ENCODE data around the gene G6PC3. TPM values are rescaled to one million over a fixed set of nuclear protein-coding genes. Genes with fewer than 3 reads are reported as not detected.

G6PC3 gene
- total RNA-seq, 1 donor from 2014 or later, result 113 TPM

- DNase-seq (ENCODE audit: low spot score), result no peak
- Mint-ChIP-seq H3K27me3 (ENCODE audit: unreplicated experiment) (peaks cover 9% of the 10 kb centered on the region), H3K27ac (ENCODE audit: unreplicated experiment) (peak overlapping the region; percentile 42), H3K9me3 (ENCODE audit: unreplicated experiment) (no peaks in the 10 kb centered on the region), H3K4me3 (ENCODE audit: unreplicated experiment) (no peak overlapping the region), H3K36me3 (ENCODE audit: low read depth, unreplicated experiment) (peaks cover 18% of the 10 kb centered on the region), H3K4me1 (ENCODE audit: unreplicated experiment) (peaks cover 24% of the 10 kb centered on the region)
- TF ChIP-seq CTCF (IDR thresholded peaks at IDR 0.05; ENCODE audit: unreplicated experiment), result no peak
These were observed 3.8 kb downstream of the G6PC3 start for GRCh38 chr17:44074231-44074910.

DNA sequence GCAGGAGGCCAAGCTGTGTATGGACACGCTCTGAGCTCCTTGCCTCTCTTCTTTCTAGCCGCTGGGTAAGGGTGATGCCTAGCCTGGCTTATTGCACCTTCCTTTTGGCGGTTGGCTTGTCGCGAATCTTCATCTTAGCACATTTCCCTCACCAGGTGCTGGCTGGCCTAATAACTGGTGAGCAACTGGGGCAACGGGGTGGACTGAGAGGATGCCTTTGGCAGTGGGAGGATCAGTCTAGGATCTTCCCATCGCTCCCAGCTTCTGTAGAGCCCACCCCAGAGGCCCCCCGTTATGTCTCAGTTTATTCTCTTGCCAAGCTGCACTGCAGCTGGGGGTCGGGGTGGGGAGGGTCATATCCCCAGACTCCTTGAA lies 4.4 kb downstream of the G6PC3 start:
- Mint-ChIP-seq H3K27me3 (ENCODE audit: unreplicated experiment) (peaks cover 12% of the 10 kb centered on the region), H3K9me3 (ENCODE audit: unreplicated experiment) (no peaks in the 10 kb centered on the region), H3K27ac (ENCODE audit: unreplicated experiment) (no peak overlapping the region), H3K36me3 (ENCODE audit: low read depth, unreplicated experiment) (peaks cover 20% of the 10 kb centered on the region), H3K4me3 (ENCODE audit: unreplicated experiment) (no peak overlapping the region), H3K4me1 (ENCODE audit: unreplicated experiment) (peaks cover 23% of the 10 kb centered on the region)
- DNase-seq (ENCODE audit: low spot score), result no peak
- TF ChIP-seq CTCF (IDR thresholded peaks at IDR 0.05; ENCODE audit: unreplicated experiment), result no peak

DNA sequence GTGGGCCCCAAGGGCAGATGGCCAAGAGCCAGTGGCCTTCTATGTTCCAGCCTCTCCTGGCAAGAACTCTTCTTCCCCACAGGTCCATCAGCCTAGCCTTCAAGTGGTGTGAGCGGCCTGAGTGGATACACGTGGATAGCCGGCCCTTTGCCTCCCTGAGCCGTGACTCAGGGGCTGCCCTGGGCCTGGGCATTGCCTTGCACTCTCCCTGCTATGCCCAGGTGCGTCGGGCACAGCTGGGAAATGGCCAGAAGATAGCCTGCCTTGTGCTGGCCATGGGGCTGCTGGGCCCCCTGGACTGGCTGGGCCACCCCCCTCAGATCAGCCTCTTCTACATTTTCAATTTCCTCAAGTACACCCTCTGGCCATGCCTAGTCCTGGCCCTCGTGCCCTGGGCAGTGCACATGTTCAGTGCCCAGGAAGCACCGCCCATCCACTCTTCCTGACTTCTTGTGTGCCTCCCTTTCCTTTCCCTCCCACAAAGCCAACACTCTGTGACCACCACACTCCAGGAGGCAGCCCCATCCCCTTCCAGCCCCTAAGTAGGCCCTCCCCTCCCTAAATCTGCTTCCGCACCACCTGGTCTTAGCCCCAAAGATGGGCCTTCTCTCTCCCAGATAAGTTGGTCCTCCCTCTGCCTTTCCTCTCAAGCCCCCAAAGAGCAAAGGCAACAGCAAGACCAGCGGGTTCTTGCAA lies 5.2 kb downstream of the G6PC3 start:
- TF ChIP-seq CTCF (IDR thresholded peaks at IDR 0.05; ENCODE audit: unreplicated experiment), result no peak
- no peak for DNase-seq (ENCODE audit: low spot score)
- H3K9me3 Mint-ChIP-seq (ENCODE audit: unreplicated experiment), result no peaks in the 10 kb centered on the region
- H3K36me3 Mint-ChIP-seq (ENCODE audit: low read depth, unreplicated experiment), result peaks cover 22% of the 10 kb centered on the region
- no peak overlapping the region for H3K27ac Mint-ChIP-seq (ENCODE audit: unreplicated experiment)
- peaks cover 14% of the 10 kb centered on the region for H3K27me3 Mint-ChIP-seq (ENCODE audit: unreplicated experiment)
- H3K4me1 Mint-ChIP-seq (ENCODE audit: unreplicated experiment), result peaks cover 19% of the 10 kb centered on the region
- no peak overlapping the region for H3K4me3 Mint-ChIP-seq (ENCODE audit: unreplicated experiment)

GRCh38 chr17:44076716-44077594 lies 6.4 kb downstream of the G6PC3 start:
- DNase-seq (ENCODE audit: low spot score), result no peak
- Mint-ChIP-seq H3K36me3 (ENCODE audit: low read depth, unreplicated experiment) (peaks cover 23% of the 10 kb centered on the region), H3K27ac (ENCODE audit: unreplicated experiment) (peak overlapping the region; percentile 61), H3K27me3 (ENCODE audit: unreplicated experiment) (peaks cover 11% of the 10 kb centered on the region), H3K4me1 (ENCODE audit: unreplicated experiment) (peaks cover 11% of the 10 kb centered on the region), H3K4me3 (ENCODE audit: unreplicated experiment) (peak overlapping the region; percentile 76), H3K9me3 (ENCODE audit: unreplicated experiment) (no peaks in the 10 kb centered on the region)
- no peak for TF ChIP-seq CTCF (IDR thresholded peaks at IDR 0.05; ENCODE audit: unreplicated experiment)

Measured in endothelial cell (in vitro differentiated cells).